Measurements from ENCODE around the gene MRPS11.
"Not testable (repeated sequence)": the region's sequence is repeated elsewhere in the genome, so short reads cannot be mapped to it uniquely, and the experiment has no call there.

The MRPS11 gene

DNA sequence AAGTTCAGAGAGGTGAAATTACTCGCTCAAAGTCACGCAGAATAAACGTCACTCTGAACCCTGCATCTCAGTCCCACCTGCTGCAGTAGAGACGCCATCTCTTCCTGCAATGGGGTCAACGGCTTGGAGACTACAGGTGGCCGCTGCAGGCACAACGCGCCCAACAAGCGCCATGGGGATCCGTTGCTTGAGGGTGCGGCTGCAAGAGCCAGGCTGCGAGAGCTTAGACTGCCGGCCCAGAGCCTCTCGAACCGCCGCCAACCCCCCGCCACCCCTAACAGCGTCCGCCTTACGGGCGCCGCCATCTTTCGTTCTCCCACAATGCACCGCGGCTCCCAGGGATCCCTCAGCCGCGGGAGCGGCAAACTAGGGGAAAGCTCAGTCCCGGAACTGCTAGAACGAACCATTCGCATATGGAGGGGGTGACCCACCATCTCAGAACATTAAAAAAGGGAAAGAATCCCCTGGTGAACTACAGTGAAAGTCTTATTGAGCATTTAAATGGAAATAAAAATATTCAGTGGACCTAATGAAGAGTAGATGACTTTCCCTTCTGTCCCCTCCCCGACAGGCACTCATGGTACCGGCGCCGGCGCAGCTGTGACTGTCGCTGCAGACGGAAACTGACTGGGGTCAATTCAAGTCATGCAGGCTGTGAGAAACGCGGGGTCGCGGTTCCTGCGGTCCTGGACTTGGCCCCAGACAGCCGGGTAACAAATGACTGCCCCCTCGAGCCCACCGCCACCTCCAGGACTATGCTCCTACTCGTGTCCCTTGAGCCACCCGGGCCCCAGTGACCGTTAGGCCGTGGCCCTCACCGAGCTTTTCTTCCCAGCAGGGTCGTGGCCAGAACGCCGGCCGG, at the start of gene MRPS11, which contains the start of gene MRPL46:
Gene MRPS11, plus strand, starts transcription at position 636 of the 862 bp plus-strand sequence. Its CDS starts 10 bp downstream, at position 646.
Gene MRPL46, minus strand, starts transcription at position 316 of the 862 bp plus-strand sequence. Its CDS starts 11 bp downstream, at position 305.
- DNase-seq (ENCODE audit: low read depth in 2 of 2) = peak; percentile 76 to 83

DNA sequence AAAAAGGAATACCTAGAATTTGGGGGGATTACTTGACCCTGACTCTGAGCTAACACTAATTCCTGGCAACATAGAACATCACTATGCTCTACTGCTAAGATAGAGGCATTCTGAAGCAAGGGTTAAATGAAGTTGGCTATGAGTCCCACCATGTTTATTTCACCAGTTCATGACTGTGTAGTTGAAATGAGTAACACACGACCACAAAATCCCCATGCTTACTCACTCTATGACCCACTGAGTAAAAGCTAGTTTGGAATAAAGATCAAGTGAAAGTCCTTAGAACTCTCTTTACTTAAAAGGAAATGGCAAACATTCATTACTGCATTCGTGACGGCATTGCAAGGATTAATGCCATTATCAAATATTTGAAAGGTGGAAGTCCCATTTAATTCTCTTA, 47.7 kb upstream of the MRPS11 start:
- DNase-seq (ENCODE audit: low read depth in 2 of 2) = no peak

DNA sequence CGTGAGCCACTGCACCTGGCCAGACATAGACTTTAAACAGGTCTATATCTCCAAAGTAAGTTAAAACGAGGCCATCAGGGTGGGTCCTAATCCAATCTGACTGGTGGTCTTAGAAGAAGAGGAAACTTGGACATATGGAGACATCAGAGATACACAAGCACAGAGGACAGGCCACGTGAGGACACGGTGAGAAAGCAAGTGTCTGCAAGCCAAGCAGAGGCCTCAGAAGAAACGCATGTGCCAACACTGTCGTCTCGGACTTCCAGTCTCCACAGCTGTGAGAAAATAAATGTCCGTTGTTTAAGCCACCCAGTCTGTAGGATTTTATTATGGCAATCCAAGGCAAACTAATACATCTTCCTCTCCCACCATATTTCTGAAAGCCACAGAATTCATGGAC, 44.2 kb upstream of the MRPS11 start:
- no peak for DNase-seq (ENCODE audit: low read depth in 2 of 2)

DNA sequence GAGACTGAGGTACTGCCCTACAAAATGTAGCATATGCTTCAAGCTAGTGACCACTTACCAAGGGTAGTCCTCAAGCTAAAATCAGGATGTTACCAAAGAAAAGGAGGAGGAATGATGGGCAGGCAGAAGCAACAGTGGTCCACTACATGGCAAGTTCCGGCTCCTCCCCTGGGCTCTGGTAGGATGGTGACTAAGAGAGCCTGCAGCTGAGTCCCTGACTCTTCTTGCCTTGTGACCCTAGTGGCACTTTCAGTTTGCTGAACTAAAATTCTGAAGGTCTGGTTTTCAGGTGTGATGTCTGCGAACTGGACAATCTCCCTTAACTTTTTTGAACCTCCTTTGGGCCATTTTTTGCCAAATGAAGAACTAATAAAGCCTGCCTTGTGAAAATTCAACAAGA, 41.2 kb upstream of the MRPS11 start:
- DNase-seq (ENCODE audit: low read depth in 2 of 2) = no peak

DNA sequence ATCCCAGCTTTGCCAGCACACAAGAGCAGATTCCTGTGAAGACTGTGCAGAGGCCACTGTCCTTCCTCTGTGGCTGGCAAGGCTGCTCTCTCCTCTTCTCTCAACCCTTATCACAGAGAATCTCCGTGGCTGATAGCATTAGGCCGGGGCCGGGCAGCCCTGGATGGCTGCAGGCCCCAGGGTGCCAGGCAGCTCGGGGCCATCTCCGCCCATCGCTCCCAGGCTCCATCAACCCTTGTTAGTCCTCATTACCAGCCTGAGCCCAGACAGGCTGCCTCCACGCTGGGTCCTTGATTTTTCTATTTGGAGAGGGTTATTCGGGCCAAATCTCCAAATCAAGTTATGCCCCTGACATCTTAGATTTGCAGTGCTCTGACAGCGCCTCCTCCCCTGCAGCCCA, 39.5 kb upstream of the MRPS11 start:
- no peak for DNase-seq (ENCODE audit: low read depth in 2 of 2)

DNA sequence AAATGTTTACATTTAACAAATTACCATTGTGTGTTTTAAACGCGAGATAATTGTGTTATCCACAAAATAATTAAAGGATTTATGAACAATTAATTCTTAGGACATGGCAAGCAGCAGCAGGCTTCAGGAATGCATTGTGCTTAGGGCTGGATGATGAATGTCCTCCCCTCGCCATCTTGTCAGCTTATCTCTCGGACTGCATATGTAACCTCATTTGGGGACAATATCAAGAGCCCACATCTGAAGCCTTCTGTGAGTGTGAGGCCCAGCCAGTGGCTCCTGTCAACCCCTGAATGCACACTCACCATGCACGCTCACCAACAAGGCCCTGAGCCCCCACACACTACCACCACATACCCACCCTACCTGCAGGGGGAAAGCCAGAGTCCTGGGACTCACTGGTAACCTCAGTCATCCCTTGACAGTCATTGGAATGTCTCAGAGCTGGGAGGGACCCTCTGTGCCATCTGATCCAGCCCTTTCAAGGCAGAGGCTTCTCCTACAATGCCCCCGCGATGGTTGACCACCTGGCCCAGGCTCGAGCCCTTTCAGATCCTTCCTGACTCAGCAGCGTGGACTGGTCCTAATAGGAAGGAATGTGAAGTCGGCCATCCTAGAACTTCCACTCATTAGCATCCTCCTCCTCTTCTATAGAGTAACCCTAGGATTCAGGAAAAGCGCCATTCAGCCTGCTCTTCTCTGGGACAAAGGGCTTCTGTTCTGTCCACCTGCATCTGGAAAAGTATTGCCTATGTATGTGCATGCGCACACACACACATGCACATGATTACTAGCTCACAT, 38.5 kb upstream of the MRPS11 start:
- no peak for DNase-seq (ENCODE audit: low read depth in 2 of 2)

DNA sequence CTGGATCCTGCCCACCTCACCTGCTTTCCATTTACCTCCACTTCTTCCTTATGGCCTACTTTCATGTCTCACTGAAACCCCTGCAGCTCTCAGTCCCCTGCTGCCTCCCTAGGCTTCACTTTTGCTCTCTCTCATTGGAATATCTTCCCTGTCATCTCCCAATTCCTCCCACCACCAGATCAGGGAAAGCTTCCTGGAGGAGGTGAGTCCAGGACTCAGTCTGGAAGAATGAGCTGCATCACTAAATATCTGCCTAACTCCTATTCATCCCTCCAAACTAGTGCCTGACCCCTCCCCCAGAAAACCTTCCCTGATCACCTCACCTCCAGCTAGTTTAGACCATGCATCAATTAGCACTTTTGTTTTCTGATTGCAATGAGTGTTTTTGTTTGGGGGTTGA, 37.5 kb upstream of the MRPS11 start:
- no peak for DNase-seq (ENCODE audit: low read depth in 2 of 2)

DNA sequence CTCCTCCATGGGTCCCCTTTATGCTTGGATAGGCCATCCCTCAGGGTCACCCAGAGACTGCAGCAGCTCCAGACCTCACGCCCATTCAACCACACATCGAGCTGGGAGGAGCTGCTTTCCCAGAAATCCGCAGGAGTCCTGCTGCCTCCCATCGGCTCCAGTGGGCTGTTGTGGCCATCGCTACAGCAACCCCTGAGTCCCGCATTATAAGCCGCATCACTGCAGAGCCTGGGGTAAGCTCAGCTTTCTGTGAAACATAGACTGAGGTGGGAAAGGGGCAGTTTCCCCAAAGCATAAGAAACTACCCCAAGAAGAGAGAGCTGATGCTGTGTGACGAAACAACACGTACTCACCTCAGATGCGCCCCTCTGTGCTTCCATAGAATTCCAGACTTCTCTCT, 36.1 kb upstream of the MRPS11 start:
- DNase-seq (ENCODE audit: low read depth in 2 of 2) = no peak

DNA sequence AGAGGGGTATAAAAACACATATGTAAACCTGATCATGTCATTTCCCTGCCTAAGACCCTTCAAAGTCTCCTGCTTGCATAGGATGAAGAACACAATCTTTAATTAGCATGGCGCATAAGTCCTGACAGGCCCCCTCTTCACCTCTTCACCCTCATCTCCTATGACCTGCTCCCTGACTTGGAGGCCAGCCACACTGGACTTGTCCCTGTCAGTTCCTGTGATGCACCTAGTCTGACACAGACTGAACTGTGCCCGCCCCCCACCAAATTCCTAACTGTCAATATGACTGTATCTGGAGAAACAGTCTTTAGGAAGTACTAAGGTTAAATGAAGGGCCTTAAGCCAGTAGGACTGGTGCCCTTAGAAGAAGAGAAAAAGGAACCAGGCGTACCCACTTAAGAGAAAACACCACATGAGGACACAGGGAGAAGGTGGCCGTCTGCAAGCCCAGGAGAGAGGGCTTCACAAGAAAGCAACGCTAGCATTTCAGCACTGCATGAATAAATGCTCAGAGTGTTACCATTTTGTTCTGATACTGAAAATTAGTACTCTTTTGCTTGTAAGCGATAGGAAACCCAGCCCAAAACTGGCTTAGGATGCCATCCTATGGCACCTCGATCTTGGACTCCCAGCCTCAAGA, 34.3 kb upstream of the MRPS11 start:
- DNase-seq (ENCODE audit: low read depth in 2 of 2) = no peak

DNA sequence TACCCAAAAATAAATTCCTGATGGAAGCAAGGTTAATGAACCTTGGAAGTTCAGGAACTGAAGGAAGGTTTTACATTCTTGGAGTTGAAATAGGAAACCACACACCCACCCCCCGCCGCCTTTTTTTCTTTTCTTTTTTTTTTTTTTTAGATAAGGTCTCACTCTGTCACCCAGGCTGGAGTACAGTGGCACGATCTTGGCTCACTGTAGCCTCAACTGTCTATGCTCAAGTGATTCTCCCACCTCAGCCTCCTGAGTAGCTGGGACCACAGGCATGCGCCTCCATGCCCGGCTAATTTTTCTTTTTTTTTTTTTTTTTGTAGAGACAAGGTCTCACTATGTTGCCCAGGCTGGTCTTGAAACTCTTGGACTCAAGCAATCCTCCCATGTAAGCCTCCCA, 33.4 kb upstream of the MRPS11 start:
- DNase-seq (ENCODE audit: low read depth in 2 of 2) = not testable (repeated sequence)

DNA sequence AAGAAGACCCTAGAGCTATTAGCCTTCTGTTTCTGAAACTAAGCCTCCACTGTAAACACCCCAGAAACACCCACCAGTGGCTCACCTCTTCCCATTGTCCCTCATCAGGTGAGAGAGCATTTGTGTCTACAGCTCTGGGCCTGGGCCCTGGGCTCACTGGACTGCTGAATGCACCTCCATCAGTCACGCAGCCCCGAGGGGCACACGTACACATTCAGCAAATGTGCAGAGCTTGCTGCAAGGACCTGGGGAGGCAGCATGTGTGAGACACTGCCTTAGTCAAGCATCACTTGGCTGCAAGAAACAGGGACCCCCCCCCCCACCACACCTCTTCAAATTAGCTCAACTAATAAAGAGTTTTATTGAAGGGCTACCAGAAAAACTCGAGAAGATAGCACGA, 29.3 kb upstream of the MRPS11 start:
- DNase-seq (ENCODE audit: low read depth in 2 of 2) = no peak

DNA sequence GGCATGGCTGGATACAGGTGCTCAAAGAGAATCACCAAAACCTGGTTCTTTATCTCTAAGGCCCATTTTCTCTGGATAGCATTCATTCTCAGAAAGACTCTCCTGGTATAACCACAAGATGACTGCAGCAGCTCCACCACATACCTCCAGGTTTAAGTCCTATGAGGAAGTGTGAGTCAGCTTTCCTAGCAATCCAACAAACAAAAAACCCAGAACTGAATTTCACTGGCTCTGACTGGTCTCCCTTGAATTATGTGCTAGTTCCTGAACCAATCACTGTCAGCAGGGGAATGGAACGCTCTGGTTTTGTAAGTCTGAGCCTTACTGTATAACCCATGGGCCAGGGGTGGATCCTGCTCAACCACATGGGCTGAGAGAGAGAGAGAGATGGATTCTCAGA, 27.5 kb upstream of the MRPS11 start:
- no peak for DNase-seq (ENCODE audit: low read depth in 2 of 2)

DNA sequence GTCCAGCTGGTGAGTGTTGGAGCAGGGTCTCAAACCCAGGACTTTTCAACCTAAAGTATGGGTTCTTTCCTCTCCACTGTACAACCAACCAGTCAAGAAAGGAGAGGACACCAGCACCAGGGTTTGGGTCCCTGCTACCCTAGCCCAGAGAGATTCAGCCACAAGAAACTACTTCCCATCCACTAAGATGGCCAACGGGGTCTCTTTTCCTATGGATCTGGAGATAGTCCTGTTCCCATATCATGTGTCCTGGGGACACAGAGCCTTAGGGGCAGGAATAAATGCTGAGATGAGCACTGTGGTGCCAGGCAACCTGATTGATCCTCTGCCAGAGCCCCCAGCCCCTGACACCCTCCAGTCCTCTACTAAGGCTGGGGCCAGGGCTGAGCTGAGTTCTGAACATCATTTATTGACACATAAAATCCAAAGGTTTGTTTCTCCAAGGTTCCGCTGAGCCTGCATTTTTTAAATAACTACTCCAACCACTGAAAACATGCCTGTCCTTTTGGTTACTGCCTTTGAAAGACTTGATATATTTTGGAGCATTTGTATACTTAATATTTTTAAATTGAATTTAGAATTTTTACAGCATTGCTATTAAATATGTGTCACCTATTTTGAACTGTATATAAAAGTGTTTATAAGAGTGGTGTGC, 26.3 kb upstream of the MRPS11 start:
- no peak for DNase-seq (ENCODE audit: low read depth in 2 of 2)

DNA sequence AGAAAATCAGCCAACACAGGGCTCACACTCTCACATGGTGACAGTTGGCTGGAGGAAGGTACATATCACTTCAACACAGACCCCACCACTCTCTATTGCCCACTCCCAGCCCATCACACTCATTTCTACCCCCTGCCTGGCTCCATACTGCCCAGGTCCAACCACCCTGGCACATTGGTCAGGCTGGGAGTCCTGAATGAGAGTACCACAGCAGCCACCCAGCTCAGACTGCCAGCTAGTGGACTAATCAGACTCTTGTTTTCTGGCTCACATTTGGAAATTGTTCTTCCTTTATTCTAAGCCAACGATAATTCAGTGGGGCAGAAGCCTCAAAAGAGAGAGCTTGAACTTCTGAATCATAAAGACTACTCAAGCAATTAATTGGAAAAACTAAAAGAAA, 20.3 kb upstream of the MRPS11 start:
- DNase-seq (ENCODE audit: low read depth in 2 of 2) = no peak

DNA sequence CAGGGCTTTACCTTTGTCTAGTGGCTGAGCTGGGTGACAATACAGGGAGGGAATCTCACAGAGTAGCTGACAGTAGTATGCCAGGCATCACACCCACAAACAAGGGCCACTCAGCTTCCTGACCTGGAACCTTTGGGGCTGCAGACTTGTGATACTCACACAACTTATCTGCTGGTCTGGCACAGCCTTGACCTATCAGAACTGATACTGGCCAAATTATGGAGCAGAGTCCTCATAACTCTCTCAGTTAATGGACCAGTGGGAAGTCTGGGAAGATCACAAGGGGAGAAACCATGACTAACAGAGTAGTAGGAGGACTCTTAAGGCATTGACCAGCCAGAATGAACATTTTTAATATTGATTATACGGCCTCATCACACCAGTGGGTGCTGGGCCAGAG, 19.8 kb upstream of the MRPS11 start:
- no peak for DNase-seq (ENCODE audit: low read depth in 2 of 2)

DNA sequence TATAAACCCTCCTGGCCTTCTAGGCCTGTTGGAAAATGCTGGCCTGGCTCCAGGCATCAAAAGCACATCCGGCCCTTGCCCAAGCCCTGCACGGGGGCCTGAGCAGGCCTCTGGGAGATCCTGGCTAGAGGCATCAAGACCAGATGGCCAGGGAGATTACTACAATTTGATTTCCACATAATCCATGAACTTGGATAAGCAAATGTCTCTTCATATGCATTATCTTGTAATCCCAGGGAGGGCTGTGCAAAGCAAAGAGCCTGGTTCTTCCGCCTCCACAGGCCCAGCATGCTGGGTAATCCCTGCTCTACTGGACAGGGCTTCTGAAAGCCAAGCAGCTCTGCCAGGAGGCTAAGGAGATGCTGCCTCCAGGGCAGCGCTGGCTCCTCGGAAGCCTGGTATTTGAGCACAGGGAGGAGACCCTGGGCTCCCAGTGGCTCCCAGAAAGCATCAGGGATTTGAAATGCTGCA, 18.5 kb upstream of the MRPS11 start:
- no peak for DNase-seq (ENCODE audit: low read depth in 2 of 2)

DNA sequence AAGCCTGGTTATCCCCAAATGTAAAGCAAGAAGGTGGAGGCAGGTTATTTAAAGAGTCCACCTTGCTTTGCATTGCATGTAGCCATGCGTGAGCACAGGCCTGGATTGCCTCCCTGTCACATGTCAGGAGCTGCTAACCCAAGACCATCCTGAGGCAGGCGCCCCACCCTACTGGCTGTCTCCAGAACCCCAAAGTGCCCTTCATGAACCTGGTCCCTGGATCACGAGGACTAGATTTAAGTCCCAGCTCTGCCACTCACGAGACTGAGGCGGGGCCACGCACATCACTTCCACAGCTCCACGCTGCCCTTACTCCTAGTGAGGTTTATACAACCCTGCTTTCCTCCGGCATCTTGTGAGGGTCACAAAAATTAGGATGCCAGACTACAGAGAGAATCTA, 17.9 kb upstream of the MRPS11 start:
- no peak for DNase-seq (ENCODE audit: low read depth in 2 of 2)

DNA sequence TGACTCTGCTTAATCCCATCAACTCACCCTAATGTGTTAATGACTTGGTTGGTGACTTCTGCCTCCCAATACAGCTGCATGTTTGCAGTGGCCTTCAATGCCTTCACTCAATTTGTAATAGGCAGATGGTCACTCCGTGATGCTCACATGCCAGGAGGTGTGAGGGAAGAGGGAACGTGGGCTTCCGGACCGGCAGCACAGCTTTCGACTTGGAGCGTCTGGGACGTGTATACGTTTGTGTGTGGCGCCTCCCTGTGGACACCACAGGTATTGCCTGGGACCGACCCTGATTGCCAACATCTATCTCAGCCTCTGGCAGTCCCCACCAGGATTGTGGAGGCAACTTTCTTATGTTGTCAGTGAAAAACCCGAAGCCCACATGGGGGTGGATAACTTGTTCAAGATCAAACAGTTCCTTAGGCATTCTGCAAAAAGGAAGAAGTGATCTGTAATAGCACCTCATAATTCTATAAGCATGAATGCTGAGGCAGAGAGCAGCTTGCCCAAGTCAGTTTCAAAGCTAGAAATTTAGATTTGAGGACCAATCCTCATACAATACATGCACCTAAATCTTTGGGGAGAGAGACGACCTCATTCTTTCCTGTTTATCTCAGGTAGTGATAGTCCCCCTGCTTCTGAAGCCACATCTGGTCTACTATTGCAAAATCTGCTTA, 17.2 kb upstream of the MRPS11 start:
- DNase-seq (ENCODE audit: low read depth in 2 of 2) = no peak

DNA sequence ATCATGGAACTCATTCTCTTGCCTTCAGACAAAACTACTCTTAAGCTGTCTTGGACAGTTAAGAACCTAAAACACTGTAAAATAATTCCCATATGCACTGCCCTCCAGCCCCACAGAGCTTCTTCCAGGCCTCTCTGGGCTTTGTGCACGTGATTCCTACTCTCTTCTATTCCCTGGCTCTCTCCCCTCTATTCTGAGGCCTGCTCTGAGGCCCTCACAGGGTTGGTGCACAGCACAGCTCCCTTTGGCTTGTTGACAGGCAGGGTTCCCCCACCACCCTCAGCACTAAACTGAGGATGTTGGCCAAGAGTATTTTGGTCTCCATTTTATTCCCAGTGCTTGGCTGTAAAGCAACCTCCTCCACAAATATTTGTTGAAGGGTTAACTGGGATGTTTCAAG, 13.9 kb upstream of the MRPS11 start:
- DNase-seq (ENCODE audit: low read depth in 2 of 2) = no peak

DNA sequence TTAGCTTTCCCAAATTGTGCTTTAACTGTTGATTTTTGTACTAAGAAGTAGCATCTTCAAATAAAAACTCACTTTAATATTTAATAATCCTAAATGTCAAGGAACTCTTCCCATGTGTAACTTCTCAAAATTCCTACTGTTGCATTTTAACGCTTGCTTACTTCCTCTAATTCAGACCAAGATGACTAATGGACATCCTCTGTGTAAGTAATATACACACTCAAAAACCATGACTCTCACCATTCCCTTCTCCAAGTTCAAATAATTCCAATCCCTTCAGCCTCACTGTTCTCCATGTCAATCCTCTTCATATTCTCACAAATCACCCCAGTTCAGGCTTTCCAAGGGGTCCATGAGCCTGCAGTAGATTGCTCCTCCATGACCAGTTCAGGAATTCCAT, 13.3 kb upstream of the MRPS11 start:
- DNase-seq (ENCODE audit: low read depth in 2 of 2) = no peak
